ENCODE data around the gene DDX39A.

DNA sequence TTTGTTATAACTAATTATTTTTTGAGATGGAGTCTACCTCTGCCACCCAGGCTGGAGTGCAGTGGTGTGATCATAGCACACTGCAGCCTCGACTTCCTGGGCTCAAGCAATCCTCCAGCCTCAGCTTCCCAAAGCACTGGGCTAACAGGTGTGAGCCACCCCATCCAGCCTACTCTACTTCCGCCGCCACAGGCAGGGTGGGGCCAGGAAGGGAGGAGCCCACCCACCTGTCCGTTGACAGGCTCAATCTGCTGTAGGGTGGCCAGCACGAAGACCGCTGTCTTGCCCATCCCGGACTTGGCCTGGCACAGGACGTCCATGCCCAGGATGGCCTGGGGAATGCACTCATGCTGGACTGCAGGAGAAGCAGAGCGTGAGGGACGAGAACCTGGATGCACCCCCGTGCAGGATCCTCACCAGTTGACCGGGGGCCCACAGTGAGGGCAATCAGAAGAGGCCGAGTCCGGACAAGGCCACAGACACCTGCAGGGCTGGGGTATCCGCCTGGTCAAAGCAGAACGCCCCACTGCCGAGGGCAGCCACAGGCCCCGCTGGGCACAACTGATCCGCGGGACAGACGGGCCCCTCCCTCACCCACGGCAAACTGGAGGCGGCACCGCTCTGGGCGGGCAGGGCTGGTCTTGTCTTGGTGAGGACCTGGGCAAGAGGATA lies 6.7 kb downstream of the DDX39A start:
- TF ChIP-seq CBX8 (IDR thresholded peaks at IDR 0.05) (no peak), RAD21 (conservative IDR thresholded peaks at IDR 0.05 in 1 of 2, IDR thresholded peaks at IDR 0.05 in 1 of 2) (no peak), POLR2A (IDR thresholded peaks at IDR 0.05; ENCODE audit: low read length) (no peak), MYC (IDR thresholded peaks at IDR 0.05; ENCODE audit: borderline replicate concordance, low read length) (no peak), USF2 (IDR thresholded peaks at IDR 0.05) (no peak)
- TF ChIP-seq, protein P1, sequence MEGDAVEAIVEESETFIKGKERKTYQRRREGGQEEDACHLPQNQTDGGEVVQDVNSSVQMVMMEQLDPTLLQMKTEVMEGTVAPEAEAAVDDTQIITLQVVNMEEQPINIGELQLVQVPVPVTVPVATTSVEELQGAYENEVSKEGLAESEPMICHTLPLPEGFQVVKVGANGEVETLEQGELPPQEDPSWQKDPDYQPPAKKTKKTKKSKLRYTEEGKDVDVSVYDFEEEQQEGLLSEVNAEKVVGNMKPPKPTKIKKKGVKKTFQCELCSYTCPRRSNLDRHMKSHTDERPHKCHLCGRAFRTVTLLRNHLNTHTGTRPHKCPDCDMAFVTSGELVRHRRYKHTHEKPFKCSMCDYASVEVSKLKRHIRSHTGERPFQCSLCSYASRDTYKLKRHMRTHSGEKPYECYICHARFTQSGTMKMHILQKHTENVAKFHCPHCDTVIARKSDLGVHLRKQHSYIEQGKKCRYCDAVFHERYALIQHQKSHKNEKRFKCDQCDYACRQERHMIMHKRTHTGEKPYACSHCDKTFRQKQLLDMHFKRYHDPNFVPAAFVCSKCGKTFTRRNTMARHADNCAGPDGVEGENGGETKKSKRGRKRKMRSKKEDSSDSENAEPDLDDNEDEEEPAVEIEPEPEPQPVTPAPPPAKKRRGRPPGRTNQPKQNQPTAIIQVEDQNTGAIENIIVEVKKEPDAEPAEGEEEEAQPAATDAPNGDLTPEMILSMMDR (IDR thresholded peaks at IDR 0.05) = no peak
- TF ChIP-seq, protein P2, sequence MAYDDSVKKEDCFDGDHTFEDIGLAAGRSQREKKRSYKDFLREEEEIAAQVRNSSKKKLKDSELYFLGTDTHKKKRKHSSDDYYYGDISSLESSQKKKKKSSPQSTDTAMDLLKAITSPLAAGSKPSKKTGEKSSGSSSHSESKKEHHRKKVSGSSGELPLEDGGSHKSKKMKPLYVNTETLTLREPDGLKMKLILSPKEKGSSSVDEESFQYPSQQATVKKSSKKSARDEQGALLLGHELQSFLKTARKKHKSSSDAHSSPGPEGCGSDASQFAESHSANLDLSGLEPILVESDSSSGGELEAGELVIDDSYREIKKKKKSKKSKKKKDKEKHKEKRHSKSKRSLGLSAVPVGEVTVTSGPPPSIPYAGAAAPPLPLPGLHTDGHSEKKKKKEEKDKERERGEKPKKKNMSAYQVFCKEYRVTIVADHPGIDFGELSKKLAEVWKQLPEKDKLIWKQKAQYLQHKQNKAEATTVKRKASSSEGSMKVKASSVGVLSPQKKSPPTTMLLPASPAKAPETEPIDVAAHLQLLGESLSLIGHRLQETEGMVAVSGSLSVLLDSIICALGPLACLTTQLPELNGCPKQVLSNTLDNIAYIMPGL (CRISPR knock-in tag; IDR thresholded peaks at IDR 0.05; ENCODE audit: borderline replicate concordance) = no peak
